Stomach (tissue), 4 donors: Measurements from ENCODE around the gene KLHL18.

ENCODE experiments used
- CTCF ChIP-seq, 7 experiments: fragments of 450-650 bp in 4 of 7; fragments of 200-600 bp in 3 of 7; sonication (generic) in 3 of 7; IDR thresholded peaks; one replicate each; pipeline ENCODE4 v1.5.1; 2016 to 2019; ENCODE audit warnings: antibody characterized with exemption in 7 of 7, control low read depth in 2 of 7, mild to moderate bottlenecking in 1 of 7
- EP300 ChIP-seq: sonication (generic); formaldehyde crosslinking; IDR thresholded peaks from one replicate; pipeline ENCODE4 v1.6.1; 2017; ENCODE audit warnings: antibody characterized with exemption
- POLR2A ChIP-seq, 4 donors: fragments of 450-650 bp; IDR thresholded peaks; one replicate each; pipeline ENCODE4 v1.6.1; 2016; ENCODE audit warnings: antibody characterized with exemption in 4 of 4, control low read depth in 2 of 4, mild to moderate bottlenecking in 1 of 4, moderate library complexity in 1 of 4
- POLR2AphosphoS5 ChIP-seq, 3 donors: sonication (generic); formaldehyde crosslinking; IDR thresholded peaks; one replicate each; pipeline ENCODE4 v1.6.1; 2016; ENCODE audit warnings: antibody characterized with exemption in 3 of 3

GRCh38 chr3:47276558-47276957 lies 6.2 kb upstream of the KLHL18 start:
- TF ChIP-seq POLR2AphosphoS5 (IDR thresholded peaks at IDR 0.05), result no peak
- TF ChIP-seq CTCF (IDR thresholded peaks at IDR 0.05), result no peak
- TF ChIP-seq POLR2A (IDR thresholded peaks at IDR 0.05), result no peak
- no peak for TF ChIP-seq EP300
